Keratinocyte (primary cell): ENCODE results near the gene SPATA31A6. TPM values are rescaled to one million over a fixed set of nuclear protein-coding genes. Genes with fewer than 3 reads are reported as not detected.
"Not testable (repeated sequence)": the region's sequence is repeated elsewhere in the genome, so short reads cannot be mapped to it uniquely, and the experiment has no call there.

Source experiments
- DNase-seq: peaks from one replicate; pipeline ENCODE4 v3.0.0-alpha.2; 2011; ENCODE audit warnings: low read depth, missing footprints, low spot score
- FAIRE-seq: peaks from 2 replicates; lab custom pipeline; 2011; peaks lifted over from hg19 to GRCh38; lab: Jason Lieb, UNC
- H2AFZ ChIP-seq: 2 replicates; pipeline ENCODE4 v1.6.0; 2012; ENCODE audit warnings: low read length, control low read depth, inconsistent platforms; ENCODE audit not compliant: control insufficient read depth
- H3K27ac ChIP-seq: 2 replicates; pipeline ENCODE4 v1.5.1; 2011; ENCODE audit warnings: low read length; ENCODE audit not compliant: control insufficient read depth, insufficient read depth
- H3K27me3 ChIP-seq: 3 replicates; pipeline ENCODE4 v1.6.0; 2011; ENCODE audit warnings: low read length; ENCODE audit not compliant: control insufficient read depth, insufficient read depth; ENCODE audit errors: extremely low read depth
- H3K36me3 ChIP-seq, 2 experiments: 2 replicates in 1 of 2; 3 replicates in 1 of 2; pipeline ENCODE4 v1.5.1; 2011; ENCODE audit warnings: low read length in 2 of 2, mild to moderate bottlenecking in 1 of 2; ENCODE audit not compliant: control insufficient read depth in 2 of 2, insufficient read depth in 2 of 2; ENCODE audit errors: extremely low read depth in 1 of 2
- H3K4me1 ChIP-seq: 3 replicates; pipeline ENCODE4 v1.5.1; 2011; ENCODE audit warnings: low read length; ENCODE audit not compliant: control insufficient read depth, insufficient read depth; ENCODE audit errors: extremely low read depth
- H3K4me2 ChIP-seq: 3 replicates; pipeline ENCODE4 v1.6.0; 2011; ENCODE audit warnings: low read depth, low read length; ENCODE audit not compliant: control insufficient read depth, insufficient read depth; ENCODE audit errors: extremely low read depth
- H3K4me3 ChIP-seq, 3 experiments: fragments of 200-600 bp in 1 of 3; sonication (generic) in 1 of 3; 2 replicates in 2 of 3; 3 replicates in 1 of 3; pipeline ENCODE4 v1.5.1; 2011 to 2016; ENCODE audit warnings: low read length in 3 of 3, mild to moderate bottlenecking in 3 of 3, control low read depth in 2 of 3, inconsistent platforms in 1 of 3, low read depth in 1 of 3, mixed read lengths in 1 of 3, mixed run types in 1 of 3, moderate library complexity in 1 of 3; ENCODE audit not compliant: control insufficient read depth in 2 of 3, insufficient read depth in 2 of 3; ENCODE audit errors: extremely low read depth in 1 of 3
- H3K79me2 ChIP-seq: 2 replicates; pipeline ENCODE4 v1.6.0; 2012; ENCODE audit warnings: low read length; ENCODE audit not compliant: control insufficient read depth, insufficient read depth
- H3K9ac ChIP-seq: 3 replicates; pipeline ENCODE4 v1.6.0; 2011; ENCODE audit warnings: low read length; ENCODE audit not compliant: control insufficient read depth, insufficient read depth; ENCODE audit errors: extremely low read depth
- H3K9me1 ChIP-seq: 3 replicates; pipeline ENCODE4 v1.6.0; 2011; ENCODE audit warnings: low read length; ENCODE audit not compliant: control insufficient read depth, insufficient read depth; ENCODE audit errors: extremely low read depth
- H3K9me3 ChIP-seq: 2 replicates; pipeline ENCODE4 v1.5.1; 2012; ENCODE audit warnings: low read depth, low read length; ENCODE audit not compliant: control insufficient read depth
- H4K20me1 ChIP-seq: 3 replicates; pipeline ENCODE4 v1.6.0; 2011; ENCODE audit warnings: low read length; ENCODE audit not compliant: control insufficient read depth, insufficient read depth; ENCODE audit errors: extremely low read depth
- CTCF ChIP-seq, 3 experiments: IDR thresholded peaks in 1 of 3; conservative IDR thresholded peaks in 1 of 3; optimal IDR thresholded peaks in 1 of 3; 2 replicates in 2 of 3; 3 replicates in 1 of 3; pipeline versions ENCODE3 to v1.5.1; 2011; ENCODE audit warnings: low read length in 3 of 3, mild to moderate bottlenecking in 3 of 3, moderate library complexity in 2 of 3, control low read depth in 1 of 3, inconsistent platforms in 1 of 3; ENCODE audit not compliant: insufficient read depth in 2 of 3; ENCODE audit errors: extremely low read depth in 1 of 3
- dilution Hi-C: fragments of 300-500 bp; cut with MboI; formaldehyde crosslinking; loops from one replicate; pipeline ENCODE4 v1.7.0; 2020; ENCODE audit warnings: low sequenced_read_pairs; ENCODE audit not compliant: extremely low pct_ligation_motif_present
- polyA minus RNA-seq, 3 experiments: library from RNA; depleted of rRNA, polyadenylated mRNA; stranded (reverse); fragments of >200 nt; gene quantifications; 1 replicate in 1 of 3; 2 replicates in 1 of 3; 3 replicates in 1 of 3; pipeline ENCODE4 v1.2.3, GENCODE V29; 2011
- polyA plus RNA-seq, 5 experiments: library from polyadenylated mRNA; depleted of rRNA in 3 of 5; stranded (reverse) in 3 of 5; stranded (forward) in 1 of 5; unstranded in 1 of 5; fragments of >200 nt; gene quantifications; 1 replicate in 1 of 5; 2 replicates in 3 of 5; 3 replicates in 1 of 5; pipeline versions ENCODE4 v1.2.1 to v1.2.3, GENCODE V29; 2011 to 2012; ENCODE audit warnings: missing spikeins in 2 of 5, low read depth in 1 of 5, low replicate concordance in 1 of 5

The SPATA31A6 gene
- polyA plus RNA-seq (not detected in 3 replicates), polyA minus RNA-seq (not detected in 3 replicates)
- not detected for polyA plus RNA-seq (2011; ENCODE audit: low read depth)
- not detected in 2 replicates for polyA plus RNA-seq (2011; cell fraction: cytosol; rRNA removed)
- polyA plus RNA-seq (2011; cell fraction: nucleus; rRNA removed): not detected in 2 replicates
- polyA plus RNA-seq (2012; ENCODE audit: low replicate concordance): not detected in 2 replicates
- not detected for polyA minus RNA-seq (2011; cell fraction: cytosol; rRNA and poly(A)+ RNA removed)
- not detected in 2 replicates for polyA minus RNA-seq (2011; cell fraction: nucleus; rRNA and poly(A)+ RNA removed)

GRCh38 chr9:42183359-42183758 lies at the start of gene SPATA31A6:
SPATA31A6 (plus strand) TSS chr9:42183659; CDS start chr9:42183688, 29 bp downstream.
- H3K4me1 ChIP-seq, H3K9me1 ChIP-seq, H3K9me3 ChIP-seq, H3K79me2 ChIP-seq, H2AFZ ChIP-seq, H3K27me3 ChIP-seq, H3K27ac ChIP-seq, FAIRE-seq, H3K9ac ChIP-seq, dilution Hi-C loops, H4K20me1 ChIP-seq, H3K36me3 ChIP-seq, DNase-seq, H3K4me3 ChIP-seq, H3K4me2 ChIP-seq: not testable (repeated sequence)

DNA sequence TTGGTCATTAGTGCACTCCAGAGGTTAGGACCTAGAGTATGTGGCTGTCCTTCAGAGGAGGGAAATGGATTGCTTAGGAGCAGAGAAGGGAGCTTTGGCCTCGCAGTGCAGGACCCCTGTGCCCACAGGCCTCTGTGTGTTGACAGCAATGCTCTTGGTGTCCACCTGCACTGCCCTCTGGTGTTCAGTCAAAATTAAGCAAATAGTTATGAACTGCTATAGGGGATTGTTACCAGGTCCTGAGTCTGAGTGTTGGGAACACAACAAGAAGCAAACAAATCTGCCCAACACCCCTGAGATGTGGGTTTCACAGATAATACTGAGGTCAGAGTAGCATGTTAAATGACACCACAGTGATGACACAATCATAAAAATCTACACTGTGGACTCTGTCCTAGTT lies 23.2 kb upstream of the SPATA31A6 start:
- H3K27me3 ChIP-seq, H3K9me3 ChIP-seq, H3K9ac ChIP-seq, FAIRE-seq, H2AFZ ChIP-seq, DNase-seq, H3K4me3 ChIP-seq, H4K20me1 ChIP-seq, H3K27ac ChIP-seq, H3K9me1 ChIP-seq, H3K4me2 ChIP-seq, H3K79me2 ChIP-seq, dilution Hi-C loops, H3K4me1 ChIP-seq, H3K36me3 ChIP-seq: not testable (repeated sequence)
- TF ChIP-seq CTCF (optimal IDR thresholded peaks at IDR 0.05 in 1 of 3, IDR thresholded peaks at IDR 0.05 in 1 of 3, conservative IDR thresholded peaks at IDR 0.05 in 1 of 3; ENCODE audit: extremely low read depth in 1 of 3, insufficient read depth in 2 of 3, low read length in 3 of 3): peak in 1 of 3 experiments; percentile 14

- FAIRE-seq, dilution Hi-C loops, H3K4me1 ChIP-seq, H3K27ac ChIP-seq, H3K4me2 ChIP-seq, H3K9me3 ChIP-seq, H4K20me1 ChIP-seq, H3K9me1 ChIP-seq, H3K9ac ChIP-seq, H3K27me3 ChIP-seq, H3K79me2 ChIP-seq, H3K36me3 ChIP-seq, DNase-seq, H2AFZ ChIP-seq, H3K4me3 ChIP-seq: not testable (repeated sequence)
Observed at GRCh38 chr9:42219861-42220260, 36.4 kb downstream of the SPATA31A6 start.

DNA sequence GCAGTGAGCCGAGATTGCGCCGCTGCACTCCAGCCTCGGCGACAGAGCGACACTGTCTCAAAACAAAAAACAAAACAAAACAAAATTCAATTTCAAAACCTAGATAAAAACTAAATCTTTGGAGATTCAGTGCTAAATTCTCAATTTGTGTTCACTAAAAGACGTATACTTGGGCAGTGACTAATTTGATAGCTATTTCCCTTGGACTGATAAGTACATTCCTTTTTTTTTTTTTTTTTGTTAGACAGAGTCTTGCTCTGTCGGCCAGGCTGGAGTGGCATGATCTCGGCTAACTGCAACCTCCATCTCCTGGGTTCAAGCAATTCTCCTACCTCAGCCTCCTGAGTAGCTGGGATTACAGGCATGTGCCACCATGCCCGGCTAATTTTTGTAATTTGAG lies 39.8 kb downstream of the SPATA31A6 start:
- DNase-seq, H3K36me3 ChIP-seq, FAIRE-seq, H3K27me3 ChIP-seq, H3K9me1 ChIP-seq, H3K4me3 ChIP-seq, H3K4me1 ChIP-seq, H3K9ac ChIP-seq, H3K9me3 ChIP-seq, dilution Hi-C loops, H4K20me1 ChIP-seq, H3K79me2 ChIP-seq, H2AFZ ChIP-seq, H3K27ac ChIP-seq, H3K4me2 ChIP-seq: not testable (repeated sequence)
